AG04449 (cell line): ENCODE measurements around the gene SLC46A1.

Source experiments
- CTCF ChIA-PET: fragments of 350-600 bp; formaldehyde crosslinking; extraction: SDS; loops from one replicate; lab custom pipeline; 2021; ENCODE audit warnings: antibody characterized with exemption; lab: Yijun Ruan, JAX
- POLR2A ChIA-PET: fragments of 400-600, 350-600 bp; formaldehyde crosslinking; extraction: SDS; loops from one replicate; lab custom pipeline; 2020; ENCODE audit warnings: antibody characterized with exemption, inconsistent platforms; lab: Yijun Ruan, JAX
- DNase-seq: peaks from one replicate; pipeline ENCODE4 v3.0.0-alpha.2; 2010; ENCODE audit warnings: low read depth, low spot score
- H3K4me3 ChIP-seq: 2 replicates; pipeline ENCODE4 v1.5.1; 2011; ENCODE audit warnings: low read depth, mild to moderate bottlenecking, control low read depth, low read length
- TF ChIP-seq, protein P1 (sequence below): IDR thresholded peaks from one replicate; pipeline ENCODE4 v1.5.1; 2011; ENCODE audit warnings: mild to moderate bottlenecking, moderate library complexity, low read length, control low read depth, inconsistent platforms; ENCODE audit not compliant: insufficient read depth; ENCODE audit errors: missing control alignments

The SLC46A1 gene

DNA sequence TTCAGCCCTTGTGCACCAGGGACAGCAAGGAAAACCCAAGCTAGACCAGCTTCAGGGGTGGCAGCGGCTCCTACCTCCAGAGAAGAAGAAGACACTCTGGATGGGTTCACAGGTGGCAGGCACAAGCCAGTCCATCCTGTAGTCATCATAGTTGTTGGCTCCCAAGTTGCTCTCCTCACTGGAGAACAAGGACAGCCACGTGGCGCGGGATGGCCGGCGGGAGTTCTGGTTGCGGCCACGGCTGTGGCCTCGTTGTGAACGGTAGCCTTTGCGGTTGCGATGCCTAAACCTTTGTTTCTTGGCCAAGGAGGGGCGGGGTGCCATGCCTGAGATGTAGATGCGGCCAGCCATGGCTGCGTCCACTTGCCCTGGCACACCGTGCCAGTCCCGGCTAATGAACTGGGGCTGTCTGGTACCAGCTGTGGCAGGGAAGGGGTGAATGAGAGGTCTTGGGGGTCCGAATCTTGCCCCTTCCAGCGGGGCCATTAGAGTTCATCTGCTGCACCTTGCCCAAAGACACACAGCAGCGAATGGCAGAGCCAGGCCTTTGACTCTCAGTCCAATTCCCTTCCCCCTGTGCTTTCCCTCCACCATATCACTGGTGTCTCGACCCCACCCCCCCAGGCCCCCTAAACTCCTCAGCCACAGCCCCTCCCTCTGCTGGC lies 38.2 kb downstream of the SLC46A1 start:
- TF ChIP-seq, protein P1, sequence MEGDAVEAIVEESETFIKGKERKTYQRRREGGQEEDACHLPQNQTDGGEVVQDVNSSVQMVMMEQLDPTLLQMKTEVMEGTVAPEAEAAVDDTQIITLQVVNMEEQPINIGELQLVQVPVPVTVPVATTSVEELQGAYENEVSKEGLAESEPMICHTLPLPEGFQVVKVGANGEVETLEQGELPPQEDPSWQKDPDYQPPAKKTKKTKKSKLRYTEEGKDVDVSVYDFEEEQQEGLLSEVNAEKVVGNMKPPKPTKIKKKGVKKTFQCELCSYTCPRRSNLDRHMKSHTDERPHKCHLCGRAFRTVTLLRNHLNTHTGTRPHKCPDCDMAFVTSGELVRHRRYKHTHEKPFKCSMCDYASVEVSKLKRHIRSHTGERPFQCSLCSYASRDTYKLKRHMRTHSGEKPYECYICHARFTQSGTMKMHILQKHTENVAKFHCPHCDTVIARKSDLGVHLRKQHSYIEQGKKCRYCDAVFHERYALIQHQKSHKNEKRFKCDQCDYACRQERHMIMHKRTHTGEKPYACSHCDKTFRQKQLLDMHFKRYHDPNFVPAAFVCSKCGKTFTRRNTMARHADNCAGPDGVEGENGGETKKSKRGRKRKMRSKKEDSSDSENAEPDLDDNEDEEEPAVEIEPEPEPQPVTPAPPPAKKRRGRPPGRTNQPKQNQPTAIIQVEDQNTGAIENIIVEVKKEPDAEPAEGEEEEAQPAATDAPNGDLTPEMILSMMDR: no peak
- no peak for DNase-seq
- H3K4me3 ChIP-seq: no peak overlapping the region
- ChIA-PET CTCF (no interaction called here), POLR2A (interaction anchor here (2.5 kb wide), 1 partner anchor 10 kb away, joined by 14 read pairs; the partner anchor contains the start of gene POLDIP2)

DNA sequence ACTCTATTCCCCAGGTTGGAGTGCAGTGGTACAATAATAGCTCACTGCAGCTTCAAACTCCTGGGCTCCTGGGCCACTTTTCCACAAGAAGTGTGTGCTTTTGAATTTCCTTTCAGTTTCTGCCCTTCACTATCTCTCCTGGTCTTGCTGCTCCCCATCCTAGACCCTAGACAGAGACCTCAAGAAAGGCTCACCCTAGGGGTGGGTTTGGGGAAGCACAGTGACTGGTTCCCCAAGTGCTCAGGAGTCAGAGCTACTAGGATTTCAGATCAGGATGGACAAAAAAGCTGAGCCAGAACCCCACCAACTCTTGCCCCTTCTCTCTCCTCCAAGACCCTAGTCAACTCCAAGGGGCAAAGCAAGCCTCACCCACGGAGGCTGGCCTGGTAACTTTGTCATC lies 39.4 kb downstream of the SLC46A1 start:
- TF ChIP-seq, protein P1: no peak
- H3K4me3 ChIP-seq: no peak overlapping the region
- ChIA-PET POLR2A (interaction anchor here (2.5 kb wide), 1 partner anchor 9 kb away, joined by 14 read pairs; the partner anchor contains the start of gene POLDIP2), CTCF (interaction anchor here (1.2 kb wide), 1 partner anchor 8 kb away, joined by 4 read pairs; no protein-coding TSS in a partner anchor)
- no peak for DNase-seq

DNA sequence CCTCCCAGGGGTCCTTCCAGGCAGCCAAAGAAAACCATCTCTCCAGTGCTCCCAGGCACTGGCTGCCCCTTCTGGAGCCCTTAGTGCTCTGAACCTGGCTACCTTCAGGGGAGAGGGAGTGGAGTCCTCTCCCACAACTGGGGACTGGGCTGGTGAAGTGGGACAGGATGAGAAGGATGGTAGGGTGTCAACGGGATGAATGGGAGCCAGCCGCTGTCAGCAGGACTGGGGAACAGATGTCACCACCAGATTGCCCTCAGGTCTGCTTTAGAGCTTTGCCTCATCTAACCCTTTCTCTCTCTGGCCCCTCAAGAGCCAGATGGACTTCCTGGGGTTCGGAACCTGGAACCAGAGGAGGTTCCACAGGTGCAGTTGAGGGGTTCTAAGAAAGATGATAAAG lies 40.5 kb downstream of the SLC46A1 start:
- no peak for DNase-seq
- ChIA-PET CTCF (no interaction called here), POLR2A (no interaction called here)
- TF ChIP-seq, protein P1: no peak
- H3K4me3 ChIP-seq: no peak overlapping the region

DNA sequence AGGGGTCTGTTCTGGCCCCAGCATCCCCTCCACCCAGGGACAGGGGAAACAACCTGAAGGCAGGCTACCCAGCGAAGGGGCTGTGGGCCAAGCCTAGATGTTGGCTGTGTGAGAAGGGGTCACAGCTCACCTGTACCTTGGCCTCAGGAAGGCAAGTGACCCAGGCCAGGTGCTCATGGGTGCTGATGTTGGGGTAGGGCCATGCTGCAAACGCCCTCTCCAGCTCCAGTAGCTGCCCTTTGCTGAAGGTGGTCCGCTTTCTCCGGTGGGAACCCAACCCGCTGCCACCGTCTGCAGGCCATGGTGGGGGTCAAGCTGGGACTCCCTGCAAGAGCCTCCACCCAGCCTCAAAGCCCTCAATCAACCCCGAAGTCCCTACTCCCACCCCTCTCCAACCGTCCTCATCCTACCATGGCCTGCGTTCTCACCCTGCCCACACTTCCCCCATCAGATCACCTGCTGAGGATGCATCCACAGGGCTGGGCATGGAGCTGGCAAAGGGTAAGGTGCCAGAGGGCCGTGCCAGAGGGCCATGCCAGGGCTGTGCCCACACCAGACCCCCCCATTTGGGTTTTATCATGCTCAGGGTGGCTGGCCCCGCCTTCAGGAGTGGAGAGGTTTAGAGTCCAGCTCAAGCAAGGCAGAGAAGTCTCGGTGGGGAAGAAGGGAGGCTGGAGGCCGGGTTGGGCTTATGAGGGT lies 41.2 kb downstream of the SLC46A1 start, which contains the start of gene SEBOX:
SEBOX (minus strand) TSS at position 535 of the 699 bp plus-strand sequence; CDS start at position 487, 48 bp downstream.
- TF ChIP-seq, protein P1: no peak
- no peak within 1 kb of the TSS for H3K4me3 ChIP-seq
- ChIA-PET CTCF (no interaction called here), POLR2A (interaction anchor here (1.0 kb wide), 1 partner anchor 18 kb away, joined by 3 read pairs; no protein-coding TSS in a partner anchor)
- DNase-seq: no peak

DNA sequence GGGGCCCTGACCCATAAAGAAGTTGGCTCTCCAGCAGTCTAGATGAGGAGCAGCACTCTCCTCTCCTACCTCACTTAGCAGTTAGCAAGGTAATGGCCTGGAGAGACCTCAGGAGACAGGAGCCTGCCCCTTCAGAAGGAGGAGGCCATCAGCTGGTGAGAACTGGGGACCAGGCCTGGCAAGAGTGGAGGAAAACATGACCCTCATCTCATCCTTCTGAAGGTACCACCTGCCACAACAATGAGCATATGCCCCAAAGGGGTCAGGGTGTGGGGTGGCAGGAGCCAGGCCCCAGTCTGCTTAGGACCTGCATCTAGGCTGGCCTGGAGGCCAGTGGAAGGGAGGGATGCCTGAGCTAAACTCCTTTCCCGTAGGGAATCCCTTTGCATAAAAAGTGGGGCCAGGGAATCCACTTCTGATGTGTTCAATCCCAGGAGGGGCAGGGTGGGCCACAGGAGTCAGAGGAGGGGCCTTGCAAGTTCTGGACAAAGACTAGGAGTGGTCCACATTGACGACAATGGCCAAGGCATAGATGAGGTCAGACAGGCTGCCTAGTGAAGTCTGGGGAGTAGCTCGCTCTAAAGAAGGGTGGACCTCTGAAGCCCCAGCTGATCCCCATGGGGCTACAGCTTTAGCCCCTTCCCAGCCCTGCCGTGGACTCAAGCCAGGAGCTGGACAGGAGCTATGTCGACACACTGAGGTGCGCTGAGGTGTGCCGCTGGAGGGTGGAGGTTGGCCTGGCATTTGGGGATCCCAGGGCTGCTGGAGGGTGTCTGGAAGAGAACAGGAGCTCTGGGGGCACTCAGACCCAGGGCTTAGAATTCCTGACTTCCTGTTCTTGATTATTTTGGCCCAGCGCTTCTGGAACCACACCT lies 42.0 kb downstream of the SLC46A1 start:
- ChIA-PET POLR2A (interaction anchor here (1.0 kb wide), 1 partner anchor 17 kb away, joined by 3 read pairs; no protein-coding TSS in a partner anchor), CTCF (no interaction called here)
- TF ChIP-seq, protein P1: no peak
- no peak overlapping the region for H3K4me3 ChIP-seq
- no peak for DNase-seq
